Esophagus squamous epithelium (tissue), 4 donors: ENCODE measurements around the gene KSR2.

Experiments used
- CTCF ChIP-seq, 6 experiments: fragments of 450-650 bp in 4 of 6; fragments of 200-600 bp in 2 of 6; sonication (generic) in 2 of 6; IDR thresholded peaks; one replicate each; pipeline ENCODE4 v1.5.1; 2016 to 2019; ENCODE audit warnings: antibody characterized with exemption in 6 of 6, mild to moderate bottlenecking in 4 of 6, moderate library complexity in 4 of 6
- POLR2A ChIP-seq, 4 donors: fragments of 450-650 bp; IDR thresholded peaks; one replicate each; pipeline ENCODE4 v1.6.1; 2017; ENCODE audit warnings: antibody characterized with exemption in 4 of 4, mild to moderate bottlenecking in 4 of 4, moderate library complexity in 3 of 4

- TF ChIP-seq POLR2A (IDR thresholded peaks at IDR 0.05), result no peak
- no peak for TF ChIP-seq CTCF (IDR thresholded peaks at IDR 0.05)
These were observed 176.3 kb downstream of the KSR2 start for GRCh38 chr12:117792471-117792870.
